ENCODE results near the gene COL20A1.

GRCh38 chr20:63315240-63315689 lies 22.3 kb downstream of the COL20A1 start:
- TF ChIP-seq, protein P1, sequence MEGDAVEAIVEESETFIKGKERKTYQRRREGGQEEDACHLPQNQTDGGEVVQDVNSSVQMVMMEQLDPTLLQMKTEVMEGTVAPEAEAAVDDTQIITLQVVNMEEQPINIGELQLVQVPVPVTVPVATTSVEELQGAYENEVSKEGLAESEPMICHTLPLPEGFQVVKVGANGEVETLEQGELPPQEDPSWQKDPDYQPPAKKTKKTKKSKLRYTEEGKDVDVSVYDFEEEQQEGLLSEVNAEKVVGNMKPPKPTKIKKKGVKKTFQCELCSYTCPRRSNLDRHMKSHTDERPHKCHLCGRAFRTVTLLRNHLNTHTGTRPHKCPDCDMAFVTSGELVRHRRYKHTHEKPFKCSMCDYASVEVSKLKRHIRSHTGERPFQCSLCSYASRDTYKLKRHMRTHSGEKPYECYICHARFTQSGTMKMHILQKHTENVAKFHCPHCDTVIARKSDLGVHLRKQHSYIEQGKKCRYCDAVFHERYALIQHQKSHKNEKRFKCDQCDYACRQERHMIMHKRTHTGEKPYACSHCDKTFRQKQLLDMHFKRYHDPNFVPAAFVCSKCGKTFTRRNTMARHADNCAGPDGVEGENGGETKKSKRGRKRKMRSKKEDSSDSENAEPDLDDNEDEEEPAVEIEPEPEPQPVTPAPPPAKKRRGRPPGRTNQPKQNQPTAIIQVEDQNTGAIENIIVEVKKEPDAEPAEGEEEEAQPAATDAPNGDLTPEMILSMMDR (IDR thresholded peaks at IDR 0.05), result no peak
- TF ChIP-seq POLR2AphosphoS5 (IDR thresholded peaks at IDR 0.05; ENCODE audit: low read depth, low read length), result no peak
- TF ChIP-seq TCF7L2 (IDR thresholded peaks at IDR 0.05; ENCODE audit: low read depth, low read length), result no peak
